Measurements from ENCODE around the gene ZNF324.
"Not testable (repeated sequence)": the region's sequence is repeated elsewhere in the genome, so short reads cannot be mapped to it uniquely, and the experiment has no call there.

ZNF324 gene

DNA sequence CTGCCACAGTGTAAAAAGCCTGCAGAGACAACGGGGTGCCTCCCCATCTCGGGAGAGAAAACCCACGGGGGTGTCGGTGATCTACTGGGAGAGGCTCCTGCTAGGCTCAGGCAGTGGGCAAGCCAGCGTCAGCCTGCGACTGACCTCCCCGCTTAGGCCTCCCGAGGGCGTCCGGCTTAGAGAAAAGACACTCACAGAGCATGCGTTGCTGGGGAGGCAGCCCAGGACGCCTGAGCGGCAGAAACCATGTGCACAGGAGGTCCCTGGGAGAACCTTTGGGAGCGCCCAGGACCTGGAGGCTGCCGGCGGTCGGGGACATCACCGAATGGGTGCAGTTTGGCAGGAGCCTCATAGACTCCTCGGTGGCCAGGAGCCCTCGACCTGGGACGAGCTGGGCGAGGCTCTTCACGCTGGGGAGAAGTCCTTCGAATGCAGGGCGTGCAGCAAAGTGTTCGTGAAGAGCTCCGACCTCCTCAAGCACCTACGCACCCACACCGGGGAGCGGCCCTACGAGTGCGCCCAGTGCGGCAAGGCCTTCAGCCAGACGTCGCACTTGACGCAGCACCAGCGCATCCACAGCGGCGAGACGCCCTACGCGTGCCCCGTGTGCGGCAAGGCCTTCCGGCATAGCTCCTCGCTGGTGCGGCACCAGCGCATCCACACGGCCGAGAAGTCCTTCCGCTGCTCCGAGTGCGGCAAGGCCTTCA is 4.1 kb downstream of the ZNF324 start:
- not testable (repeated sequence) for DNase-seq (ENCODE audit: low spot score); FAIRE-seq

GRCh38 chr19:58471736-58472135 is 4.9 kb downstream of the ZNF324 start:
- no peak for FAIRE-seq

GRCh38 chr19:58473775-58474174 is 6.9 kb downstream of the ZNF324 start:
- FAIRE-seq (no peak), DNase-seq (ENCODE audit: low spot score) (no peak)

More at GRCh38 chr19:58471736-58472135, 4.9 kb downstream of the ZNF324 start:
- no peak for DNase-seq (ENCODE audit: low spot score)

DNA sequence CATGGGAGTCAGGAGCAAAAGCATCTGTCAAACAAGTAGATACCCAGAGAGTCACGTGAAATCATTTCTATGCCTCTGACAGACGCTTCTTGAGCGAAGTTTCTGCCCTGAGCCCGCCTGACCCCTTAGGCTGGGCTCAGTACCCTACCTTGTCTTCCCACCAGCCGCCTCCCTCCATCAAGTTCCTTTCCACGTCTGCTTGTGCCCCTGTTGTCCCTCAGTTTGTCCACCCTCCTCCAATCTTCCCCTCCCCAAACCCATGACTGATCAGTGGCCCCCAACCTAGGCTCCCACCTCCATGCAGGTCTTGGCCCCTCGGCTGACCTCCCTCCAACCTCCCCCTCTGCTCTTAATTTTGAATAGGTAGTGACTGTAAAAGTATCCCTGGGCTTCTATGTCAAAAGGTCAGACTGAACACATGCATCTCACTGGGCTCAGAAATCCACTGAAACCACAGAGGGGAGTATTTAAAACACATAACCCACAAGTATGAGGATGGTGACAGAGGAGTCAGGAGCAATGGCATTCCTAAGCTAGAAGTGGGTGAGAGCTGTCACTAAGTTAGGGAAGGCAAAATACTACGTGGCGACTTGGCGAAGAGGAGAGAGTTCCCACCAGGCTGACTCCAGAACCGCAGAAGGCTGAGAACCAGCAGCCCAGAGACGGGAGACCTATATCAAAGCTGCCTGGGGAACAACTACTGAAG is 7.6 kb downstream of the ZNF324 start:
- FAIRE-seq (peak; percentile 84), DNase-seq (ENCODE audit: low spot score) (peak; percentile 85)

DNA sequence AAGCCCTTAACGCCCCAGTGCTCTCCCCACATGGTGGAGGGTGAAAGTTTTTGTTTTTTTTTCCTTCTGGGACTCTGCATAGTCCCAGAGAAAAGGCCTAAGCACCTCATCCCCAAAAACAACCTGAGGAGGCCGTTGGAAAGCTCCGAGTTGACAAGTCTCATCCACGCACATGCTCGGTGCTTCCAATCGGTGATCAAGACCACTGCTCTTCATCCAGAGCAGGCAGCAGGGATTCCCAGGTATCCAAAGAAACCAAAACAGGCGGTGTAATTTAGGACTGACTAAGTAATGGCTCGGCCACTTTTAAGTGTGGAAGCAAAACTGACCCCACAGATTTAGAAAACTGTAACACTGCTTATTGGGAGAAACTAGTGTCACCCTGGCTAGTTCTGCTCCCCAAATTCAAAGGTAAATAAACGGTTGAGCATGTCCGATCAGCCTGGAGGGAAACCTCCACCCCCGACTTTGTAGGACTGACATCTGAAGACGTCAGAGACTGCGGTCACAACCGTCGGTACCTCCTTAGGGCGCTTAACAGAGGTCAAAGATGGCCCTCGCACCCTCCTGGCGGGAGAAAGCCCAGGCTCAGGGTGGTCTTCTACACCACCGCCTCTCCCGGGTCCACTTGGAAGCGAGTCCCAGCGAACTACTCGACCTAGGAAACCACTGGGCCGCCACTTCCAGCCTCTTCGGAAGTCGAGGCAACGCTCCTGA is 8.3 kb downstream of the ZNF324 start:
- FAIRE-seq = no peak
- no peak for DNase-seq (ENCODE audit: low spot score)

DNA sequence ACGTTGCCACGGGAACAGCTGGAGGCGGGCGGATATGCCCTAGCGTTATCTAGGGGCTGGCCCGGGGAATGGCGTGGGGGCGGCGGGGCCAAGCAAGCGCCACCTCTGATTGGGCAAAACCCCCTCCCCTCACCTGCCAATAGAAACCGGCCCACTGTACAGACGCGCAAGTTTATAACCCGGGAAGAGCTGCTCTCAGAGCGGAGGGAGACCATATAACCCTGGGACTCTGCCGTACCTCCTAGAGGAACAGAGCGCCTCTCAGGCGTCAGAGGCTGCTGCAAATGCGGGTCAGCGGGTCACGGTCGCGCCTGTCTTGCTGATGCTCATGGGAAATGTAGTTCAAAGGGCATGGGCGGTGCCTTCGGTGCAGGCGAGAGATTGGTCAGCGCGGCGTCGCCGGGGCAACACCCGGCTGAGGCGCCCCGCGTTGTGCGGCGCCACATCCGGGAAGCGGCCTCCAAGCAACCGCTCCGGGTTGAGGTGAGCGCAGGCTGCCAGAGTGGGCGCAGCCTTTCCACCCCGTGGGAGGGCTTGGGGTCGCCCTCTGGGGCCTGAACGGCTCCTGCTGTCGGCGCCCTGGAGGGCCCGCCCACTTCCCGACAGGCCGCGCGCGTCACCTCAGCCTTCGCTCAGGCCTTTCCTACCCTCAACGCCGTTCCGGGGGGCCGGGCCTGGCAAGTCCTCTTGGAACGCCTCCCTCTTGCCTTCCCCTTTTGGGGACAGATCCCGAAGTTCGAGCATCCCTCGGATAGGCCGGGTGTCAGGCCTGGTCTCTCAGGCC is 9.0 kb downstream of the ZNF324 start, which contains the start of gene ZNF446:
Gene ZNF446 (plus strand): TSS at position 639 of the 784 bp plus-strand sequence. CDS start 867 bp downstream, outside the sequence.
- DNase-seq (ENCODE audit: low spot score) (peak; percentile 89), FAIRE-seq (peak; percentile 58)

DNA sequence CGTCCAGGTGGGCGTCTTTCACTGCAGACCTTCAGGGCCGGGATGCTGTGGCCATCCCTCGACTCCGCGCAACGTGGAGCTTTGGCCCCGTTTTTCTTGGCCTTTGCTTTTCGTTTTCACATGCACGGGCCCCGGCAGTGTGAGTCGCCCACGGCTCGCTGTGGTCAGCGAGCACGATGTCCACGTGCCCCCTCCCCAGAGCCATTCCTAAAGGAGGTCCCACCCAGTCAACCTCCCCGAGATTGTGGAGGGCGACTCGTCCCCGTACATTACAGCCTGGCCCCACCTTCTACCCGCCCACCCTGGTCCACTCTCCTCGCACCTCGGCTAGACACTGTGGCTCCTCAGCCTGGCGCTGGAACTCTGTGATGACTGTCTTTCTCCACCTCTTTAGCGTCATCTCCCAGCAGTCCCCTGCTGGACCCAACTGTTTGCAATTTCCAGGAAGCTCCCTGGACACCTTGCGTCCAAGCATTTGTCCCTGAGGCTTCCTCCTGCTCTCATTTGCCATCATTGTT is 9.7 kb downstream of the ZNF324 start:
- FAIRE-seq (no peak), DNase-seq (ENCODE audit: low spot score) (no peak)

- DNase-seq (ENCODE audit: low spot score) (no peak), FAIRE-seq (no peak)
Measured at GRCh38 chr19:58477130-58477529, 10.2 kb downstream of the ZNF324 start.

DNA sequence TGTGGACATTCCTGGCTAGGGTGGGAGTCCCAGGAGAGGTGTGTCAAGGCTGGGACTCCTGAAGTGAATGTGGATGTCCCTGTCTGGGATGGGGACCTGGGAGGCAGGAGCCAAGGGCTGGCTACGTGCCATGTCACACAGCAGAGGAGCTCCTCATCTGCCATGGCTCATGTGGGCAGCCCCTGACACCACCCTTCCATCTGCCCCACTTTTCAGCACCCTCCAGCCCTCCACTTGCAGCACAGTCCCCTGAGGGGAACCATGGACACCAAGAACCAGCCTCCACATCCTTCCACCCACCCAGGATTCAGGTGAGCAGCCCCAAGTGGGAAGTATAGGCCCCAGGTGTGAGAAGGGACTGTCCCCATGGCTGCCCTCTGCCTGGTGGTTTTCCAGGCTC is 11.0 kb downstream of the ZNF324 start:
- no peak for FAIRE-seq
- no peak for DNase-seq (ENCODE audit: low spot score)

DNA sequence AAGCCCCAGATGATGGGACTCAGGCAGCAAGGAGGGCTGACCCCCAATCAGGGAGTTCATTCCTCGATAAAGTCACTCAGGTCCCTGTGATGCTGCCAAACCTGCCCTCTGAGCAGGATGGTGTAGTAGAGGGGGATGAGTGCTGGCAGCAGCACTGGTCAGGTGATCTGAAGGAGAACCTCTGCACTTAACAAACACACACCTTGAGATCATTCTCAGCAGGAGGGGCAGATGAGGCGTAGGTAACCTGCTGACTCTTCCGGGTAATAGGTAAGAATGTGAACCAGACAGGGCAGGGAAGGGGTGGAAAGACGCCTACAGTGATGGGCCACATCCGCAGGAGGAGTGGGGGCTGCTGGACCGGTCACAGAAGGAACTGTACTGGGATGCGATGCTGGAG is 12.4 kb downstream of the ZNF324 start:
- FAIRE-seq (no peak), DNase-seq (ENCODE audit: low spot score) (no peak)

DNA sequence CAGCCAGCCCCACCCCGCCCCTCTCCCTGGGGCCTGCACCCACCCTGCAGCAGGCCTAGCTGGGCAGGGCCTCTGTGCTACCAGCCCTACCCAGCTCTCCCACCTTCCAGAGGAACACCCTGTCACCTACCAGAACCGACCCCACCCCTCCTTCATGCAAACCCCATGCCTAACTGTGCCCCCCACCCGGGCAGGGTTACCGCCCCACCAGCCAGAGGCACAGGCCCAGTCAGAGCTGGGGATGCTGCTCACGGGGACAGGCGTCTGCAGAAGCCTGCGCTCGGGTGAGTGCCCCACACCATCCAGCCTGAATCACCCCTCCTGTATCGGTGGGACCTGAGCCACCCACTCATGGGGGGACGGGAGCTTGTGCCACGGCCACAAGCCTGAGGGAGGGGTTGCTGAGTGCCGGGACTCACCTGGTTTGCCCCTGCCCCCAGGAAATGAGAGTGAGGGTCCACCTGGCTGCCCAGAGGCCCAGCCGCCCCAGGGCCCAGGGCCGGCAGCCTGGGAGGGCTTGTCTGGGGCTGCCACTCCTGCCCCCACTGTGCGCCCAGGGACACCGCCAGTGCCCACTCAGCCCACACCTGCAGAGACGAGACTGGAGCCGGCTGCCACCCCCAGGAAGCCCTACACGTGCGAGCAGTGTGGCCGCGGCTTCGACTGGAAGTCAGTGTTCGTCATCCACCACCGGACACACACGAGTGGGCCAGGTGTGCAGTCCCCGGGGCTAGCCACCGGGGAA is 13.0 kb downstream of the ZNF324 start:
- FAIRE-seq (no peak), DNase-seq (ENCODE audit: low spot score) (no peak)

GRCh38 chr19:58480481-58480830 is 13.6 kb downstream of the ZNF324 start:
- DNase-seq (ENCODE audit: low spot score) (no peak), FAIRE-seq (no peak)

DNA sequence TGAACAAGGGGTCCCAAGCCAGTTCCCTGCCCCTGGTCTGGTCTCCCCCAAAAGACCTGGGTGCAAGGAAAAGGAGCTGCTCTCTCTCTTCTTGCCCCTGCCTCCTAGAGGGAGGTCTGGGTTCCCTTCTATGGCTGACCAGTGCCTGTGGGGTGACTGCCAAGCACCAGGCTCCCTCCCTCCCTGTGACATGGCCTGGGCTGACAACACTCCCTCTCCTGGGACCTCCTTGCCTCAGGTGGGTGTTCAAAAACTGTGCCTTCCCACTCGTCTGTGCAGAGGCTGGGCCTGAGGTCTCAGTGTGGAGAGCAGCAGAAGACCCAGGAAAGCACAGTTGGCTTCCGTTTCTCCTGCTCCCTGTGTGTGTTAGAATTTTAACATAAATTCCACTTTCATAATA is 14.0 kb downstream of the ZNF324 start:
- DNase-seq (ENCODE audit: low spot score) (no peak), FAIRE-seq (no peak)

GRCh38 chr19:58482372-58482771 is 15.5 kb downstream of the ZNF324 start:
- DNase-seq (ENCODE audit: low spot score) (no peak), FAIRE-seq (no peak)

- no peak for DNase-seq (ENCODE audit: low spot score)
- FAIRE-seq = no peak
Measured at GRCh38 chr19:58483776-58484175, 16.9 kb downstream of the ZNF324 start.

DNA sequence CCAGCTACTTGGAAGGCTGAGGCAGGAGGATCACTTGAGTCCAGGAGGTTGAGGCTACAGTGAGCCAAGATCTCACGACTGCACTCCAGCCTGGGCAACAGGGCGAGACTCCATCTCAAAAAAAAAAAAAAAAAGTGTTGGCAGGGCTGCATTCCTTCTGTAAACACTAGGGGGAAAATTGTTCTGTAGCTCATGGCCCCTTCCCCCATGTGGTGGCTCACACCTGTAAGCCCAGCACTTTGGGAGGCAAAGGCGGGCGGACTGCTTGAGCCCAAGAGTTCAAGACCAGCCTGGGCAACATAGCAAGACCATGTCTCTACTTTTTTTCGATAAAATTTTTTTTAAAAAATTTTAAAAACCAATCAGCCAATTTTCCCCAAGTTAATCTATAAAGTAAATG is 17.5 kb downstream of the ZNF324 start:
- DNase-seq (ENCODE audit: low spot score); FAIRE-seq: not testable (repeated sequence)

DNA sequence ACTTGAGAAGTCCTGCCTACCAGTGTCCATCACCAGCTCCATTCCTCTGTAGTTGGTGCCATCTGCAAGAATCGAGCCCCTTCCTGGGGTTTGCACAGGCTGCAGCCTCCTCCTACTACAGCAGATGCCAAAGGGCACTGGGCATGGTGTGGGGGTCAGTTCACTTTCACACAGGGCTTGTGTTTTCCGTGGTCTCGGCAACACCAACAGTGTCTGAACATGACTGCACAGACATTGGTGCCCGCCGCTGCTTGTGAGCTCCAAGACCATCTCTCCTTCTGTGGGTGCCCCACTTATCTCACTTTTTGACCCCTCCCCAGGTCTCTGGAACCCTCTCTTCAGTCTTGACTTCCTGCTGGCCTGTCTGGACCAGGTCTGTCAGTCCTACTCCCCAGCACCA is 24.5 kb downstream of the ZNF324 start:
- FAIRE-seq = no peak
- no peak for DNase-seq (ENCODE audit: low spot score)

GRCh38 chr19:58492265-58492664 is 25.4 kb downstream of the ZNF324 start:
- FAIRE-seq (no peak), DNase-seq (ENCODE audit: low spot score) (no peak)

DNA sequence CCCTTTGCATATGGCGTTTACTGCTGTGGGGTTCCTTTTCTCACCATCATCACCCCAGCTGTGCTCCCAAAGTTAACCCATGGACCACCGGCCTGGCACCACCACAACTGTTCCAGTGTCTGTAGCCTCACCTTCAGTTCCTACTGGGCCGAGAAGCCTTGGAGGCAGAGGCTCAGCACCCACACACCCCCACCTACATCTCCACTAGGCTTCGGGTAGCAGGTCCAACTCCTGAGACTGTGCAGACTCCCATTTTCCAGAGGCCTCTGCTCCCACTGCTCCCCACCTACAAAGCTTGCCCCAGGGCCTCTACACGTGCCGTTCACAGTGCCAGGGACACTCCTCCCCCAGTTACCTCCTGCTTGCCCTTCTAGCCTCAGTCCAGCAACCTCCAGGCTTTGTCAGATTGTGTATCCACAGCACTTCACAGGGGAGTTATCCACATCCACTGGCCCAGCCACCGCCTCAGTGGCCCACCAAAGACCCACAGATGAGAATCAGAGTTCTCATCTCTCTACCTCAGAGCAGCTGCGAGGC is 30.8 kb downstream of the ZNF324 start:
- DNase-seq (ENCODE audit: low spot score) (no peak), FAIRE-seq (no peak)

GRCh38 chr19:58498316-58499020 is 31.6 kb downstream of the ZNF324 start:
- FAIRE-seq (no peak), DNase-seq (ENCODE audit: low spot score) (no peak)

All from RCC 7860 (cell line).